HG02938 (cell line): ENCODE measurements around the gene LRP3.

ENCODE experiments used
- ATAC-seq: cut with Tn5 transposase; IDR thresholded peaks from one replicate; pipeline ENCODE4 v1.9.1; 2021; ENCODE audit warnings: mild to moderate bottlenecking, moderate library complexity; ENCODE audit not compliant: unreplicated experiment

The LRP3 gene

DNA sequence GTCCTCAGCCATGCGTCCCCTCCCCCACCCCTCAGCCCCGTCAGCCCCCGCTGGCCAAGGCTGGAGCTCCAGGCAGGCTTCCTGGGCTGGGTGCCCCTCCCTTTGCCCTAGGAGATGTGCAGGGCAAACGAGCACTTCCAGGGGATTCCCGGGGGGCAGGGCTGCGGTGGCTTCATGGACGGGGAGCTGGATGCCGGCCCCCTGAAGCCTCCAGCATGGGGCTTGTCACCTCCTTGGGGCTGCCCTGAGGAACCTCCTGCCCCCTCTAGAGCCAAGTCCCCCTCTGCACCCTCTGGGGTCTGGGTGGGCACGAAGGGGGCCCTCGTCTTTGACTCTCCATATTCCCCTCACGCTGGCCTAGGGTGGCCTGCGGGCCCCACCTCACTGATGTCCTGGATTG is 56.9 kb downstream of the LRP3 start:
- ATAC-seq: no peak

DNA sequence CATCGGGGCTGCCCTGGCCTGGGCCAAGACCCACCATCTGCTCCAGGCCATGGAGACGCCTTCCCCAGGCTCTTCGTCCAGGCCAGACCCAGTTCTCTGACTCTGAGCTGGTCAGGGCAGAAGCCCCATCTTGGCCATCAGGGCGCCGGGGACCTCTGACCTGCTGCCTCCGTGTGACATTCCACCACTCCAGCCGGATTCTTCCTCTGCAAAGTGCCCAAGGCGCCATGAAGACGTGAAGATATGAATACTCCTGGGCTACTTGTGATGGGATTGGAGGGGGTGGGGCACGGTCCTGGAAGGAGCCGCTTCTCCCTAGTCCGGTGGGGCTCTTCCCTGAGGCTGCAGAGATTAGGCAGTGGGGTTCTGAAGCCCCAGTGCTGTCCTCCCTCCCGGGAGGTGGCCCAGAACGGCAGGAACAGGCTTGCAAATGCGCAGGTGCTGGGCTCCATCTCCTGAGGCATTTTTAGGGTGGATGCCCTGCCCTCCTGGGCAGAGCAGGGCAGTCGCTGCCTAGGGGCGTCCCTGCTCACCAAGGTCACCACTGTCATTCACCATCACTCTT is 57.5 kb downstream of the LRP3 start:
- no peak for ATAC-seq

DNA sequence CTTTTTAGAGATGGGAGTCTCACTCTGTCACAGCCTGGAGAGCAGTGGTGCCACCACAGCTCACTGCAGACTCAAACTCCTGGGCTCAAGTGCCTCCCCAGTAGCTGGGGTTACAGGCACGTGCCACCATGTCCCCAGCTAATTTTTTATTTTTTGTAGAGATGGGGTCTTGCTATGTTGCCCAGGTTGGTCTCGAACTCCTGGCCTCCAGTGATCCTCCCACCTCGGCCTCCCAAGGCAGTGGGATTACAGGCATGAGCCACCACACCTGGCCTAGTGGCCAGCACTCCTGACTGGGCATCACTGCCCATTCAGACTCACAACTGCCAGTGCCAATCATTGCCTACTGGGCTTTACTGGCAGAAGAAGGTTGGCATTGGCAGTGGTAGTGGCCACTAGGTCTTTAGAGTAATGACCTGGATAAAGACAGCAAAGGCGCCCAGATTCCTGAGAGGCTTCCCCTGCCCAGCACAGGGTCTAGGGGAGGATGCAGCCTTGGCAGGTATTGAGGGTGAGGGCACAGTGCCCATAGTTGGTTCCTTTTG is 58.4 kb downstream of the LRP3 start:
- no peak for ATAC-seq

DNA sequence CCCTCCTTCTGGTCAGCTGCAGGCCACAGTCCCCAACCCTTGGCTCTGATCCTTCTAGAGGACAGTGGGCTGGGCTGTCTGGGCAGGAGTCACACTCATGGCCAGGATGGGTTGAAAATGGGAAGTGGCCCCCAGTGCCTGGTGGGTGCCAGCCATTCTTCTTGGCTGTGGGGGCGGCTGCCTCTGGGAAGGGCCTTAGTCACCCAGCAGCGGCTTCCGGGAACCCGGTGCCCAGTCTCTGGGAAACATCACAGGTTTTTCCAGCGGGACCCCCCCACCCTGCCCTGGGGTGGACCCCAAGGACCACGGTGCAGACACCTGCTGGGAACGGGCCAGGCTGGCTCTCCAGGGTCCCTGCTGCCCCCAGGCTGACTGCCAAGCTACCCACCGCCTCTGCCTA is 58.8 kb downstream of the LRP3 start:
- ATAC-seq: no peak

DNA sequence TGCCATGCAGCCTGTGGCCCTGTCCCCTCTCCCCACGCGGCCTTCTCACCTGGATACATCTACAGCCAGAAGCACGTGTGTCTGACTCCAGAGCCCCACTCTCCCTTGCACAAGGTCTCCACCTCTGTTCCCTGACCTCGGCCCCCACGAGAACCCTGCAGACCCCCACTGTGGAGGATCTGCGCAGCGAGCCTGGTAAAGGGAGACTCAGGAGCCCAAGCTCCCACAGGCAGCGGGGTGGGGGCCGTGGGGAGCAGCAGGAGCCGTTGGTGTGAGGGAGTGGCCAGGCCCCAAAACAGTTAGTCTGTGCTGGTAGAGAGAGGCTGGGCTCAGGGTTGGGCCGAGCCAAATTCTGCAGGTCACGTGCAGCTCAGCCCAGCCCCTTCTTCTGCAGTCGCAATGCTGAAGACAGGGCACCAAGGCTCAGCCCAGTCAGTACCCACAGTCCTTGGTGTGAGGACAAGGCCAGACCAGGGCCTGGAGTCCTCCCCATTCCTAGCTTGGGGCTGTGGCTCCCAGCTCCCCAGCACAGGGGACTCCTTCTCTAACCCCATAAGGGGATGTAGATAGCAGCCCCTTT is 60.2 kb downstream of the LRP3 start:
- ATAC-seq: no peak

DNA sequence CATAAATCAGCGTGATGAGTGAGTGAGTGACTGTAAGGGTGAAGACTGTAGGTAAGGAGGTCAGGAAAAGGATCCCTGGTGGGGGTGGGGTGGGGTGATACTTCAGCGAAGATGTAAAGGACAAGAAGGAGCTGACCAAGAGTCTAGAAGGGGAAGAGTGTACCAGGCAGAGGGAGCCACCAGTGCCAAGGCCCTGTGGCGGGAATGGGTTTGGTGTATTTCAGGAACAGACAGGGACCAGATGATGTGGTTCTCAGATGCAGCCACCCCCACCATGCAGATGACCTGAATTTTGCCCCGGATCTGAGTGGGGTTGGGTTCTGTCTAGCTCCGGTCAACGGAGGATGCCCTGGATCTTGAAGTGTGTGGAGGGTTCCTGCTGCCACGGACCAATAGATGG is 61.7 kb downstream of the LRP3 start:
- ATAC-seq: no peak

DNA sequence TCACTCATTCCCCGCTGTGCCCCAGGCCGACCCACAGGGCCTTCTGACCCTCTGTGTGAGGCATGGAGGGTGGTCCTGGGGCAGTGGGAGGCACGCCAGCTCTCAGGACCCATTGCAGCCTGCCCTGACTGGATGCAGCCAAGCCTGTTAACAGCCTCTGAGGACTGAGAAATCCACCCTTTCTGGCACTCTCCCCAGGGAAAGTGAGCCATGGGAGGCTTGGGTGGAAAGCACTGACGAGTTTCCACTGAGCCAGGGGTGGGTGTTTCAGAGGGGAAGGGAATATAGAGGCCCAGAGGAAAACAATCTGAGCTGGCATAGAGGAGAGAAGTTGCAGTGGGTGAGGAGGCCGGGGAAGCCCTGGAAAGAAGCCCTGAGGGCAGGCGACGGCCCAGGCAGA is 62.1 kb downstream of the LRP3 start:
- no peak for ATAC-seq

DNA sequence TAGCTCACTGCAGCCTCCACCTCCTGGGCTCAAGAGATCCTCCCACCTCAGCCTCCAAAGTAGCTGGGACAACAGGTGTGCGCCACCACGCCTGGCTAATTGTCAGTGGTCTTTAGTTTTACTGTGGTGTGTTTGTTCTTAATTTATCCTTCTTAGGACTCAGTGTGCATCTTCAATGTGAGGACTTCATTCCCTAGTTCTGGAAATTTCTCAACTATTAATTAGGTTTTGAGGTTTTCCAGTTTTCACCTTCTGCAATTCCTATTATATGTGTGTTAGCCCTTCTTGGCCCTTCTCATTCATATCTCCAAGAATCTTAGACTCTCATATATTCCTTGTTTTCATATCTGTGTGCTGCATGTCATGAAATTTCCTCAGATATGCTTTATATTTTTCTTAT is 63.7 kb downstream of the LRP3 start:
- no peak for ATAC-seq
